ENCODE results near the gene SMARCD1.

SMARCD1 gene

GRCh38 chr12:50084775-50085614, at the start of gene SMARCD1:
TSS of gene SMARCD1 (plus strand) at chr12:50085342. CDS start at chr12:50085370, 28 bp downstream.
- in situ Hi-C loops (cut with MboI; ENCODE audit: low sequenced_read_pairs) = no loop called here

DNA sequence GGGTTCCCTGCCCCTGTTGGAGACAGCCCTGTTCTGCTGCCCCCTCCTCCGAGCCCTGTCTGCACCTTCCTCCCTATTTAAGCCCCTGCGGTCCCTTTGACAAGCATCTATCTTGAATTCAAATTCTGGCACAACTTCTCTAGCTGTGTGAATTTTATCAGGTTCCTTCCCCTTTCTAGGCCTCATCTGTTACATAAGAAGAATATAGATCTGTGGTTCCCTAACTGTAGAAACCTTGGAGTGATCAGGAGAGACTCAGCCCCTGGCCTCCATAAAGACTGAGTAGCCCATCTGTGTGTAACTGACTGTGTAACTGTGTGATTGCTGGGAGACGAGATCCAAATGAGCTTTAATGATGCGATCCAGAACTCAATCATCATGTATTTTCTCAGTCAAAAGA, 46.8 kb upstream of the SMARCD1 start:
- in situ Hi-C loops (cut with MboI; ENCODE audit: low sequenced_read_pairs) = no loop called here

- in situ Hi-C loops (cut with MboI; ENCODE audit: low sequenced_read_pairs) = no loop called here
These were observed 45.8 kb upstream of the SMARCD1 start for GRCh38 chr12:50039151-50039835.

GRCh38 chr12:50040657-50041056, 44.5 kb upstream of the SMARCD1 start:
- in situ Hi-C loops (cut with MboI; ENCODE audit: low sequenced_read_pairs) = no loop called here

- in situ Hi-C loops (cut with MboI; ENCODE audit: low sequenced_read_pairs) = no loop called here
These were observed 43.9 kb upstream of the SMARCD1 start for GRCh38 chr12:50041062-50041860.

GRCh38 chr12:50041962-50042361, 43.2 kb upstream of the SMARCD1 start:
- in situ Hi-C loops (cut with MboI; ENCODE audit: low sequenced_read_pairs) = no loop called here

GRCh38 chr12:50042693-50043092, 42.4 kb upstream of the SMARCD1 start:
- in situ Hi-C loops (cut with MboI; ENCODE audit: low sequenced_read_pairs) = no loop called here

GRCh38 chr12:50043308-50043707, 41.8 kb upstream of the SMARCD1 start:
- in situ Hi-C loops (cut with MboI; ENCODE audit: low sequenced_read_pairs) = no loop called here

- in situ Hi-C loops (cut with MboI; ENCODE audit: low sequenced_read_pairs) = no loop called here
These were observed 41.3 kb upstream of the SMARCD1 start for GRCh38 chr12:50043854-50044253.

DNA sequence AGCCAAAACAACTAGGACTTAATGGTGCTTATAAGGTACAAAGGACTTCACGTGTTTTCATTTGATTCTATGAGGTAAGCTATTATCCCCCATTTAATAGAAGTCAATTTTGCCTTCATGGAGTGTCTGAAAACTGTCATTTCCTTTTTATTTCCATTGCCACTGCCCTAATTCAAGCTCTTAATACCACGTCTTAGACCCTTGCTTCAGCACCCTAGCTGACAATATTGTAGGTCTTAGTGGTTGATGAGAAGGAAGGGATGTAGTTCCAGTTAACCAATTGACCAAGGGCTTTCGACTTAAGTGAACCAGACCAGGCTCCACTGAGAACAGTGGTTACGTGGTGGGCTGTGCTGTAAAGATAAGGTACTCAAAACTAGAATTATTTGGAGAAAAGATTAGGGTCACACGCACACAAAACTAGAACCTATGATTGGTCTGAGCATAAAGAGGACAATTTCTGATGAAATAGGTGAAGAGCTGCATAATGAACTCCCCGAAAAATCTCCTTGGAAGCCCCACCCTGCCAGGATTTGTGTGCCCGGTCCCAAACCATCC, 37.4 kb upstream of the SMARCD1 start:
- in situ Hi-C loops (cut with MboI; ENCODE audit: low sequenced_read_pairs) = no loop called here

DNA sequence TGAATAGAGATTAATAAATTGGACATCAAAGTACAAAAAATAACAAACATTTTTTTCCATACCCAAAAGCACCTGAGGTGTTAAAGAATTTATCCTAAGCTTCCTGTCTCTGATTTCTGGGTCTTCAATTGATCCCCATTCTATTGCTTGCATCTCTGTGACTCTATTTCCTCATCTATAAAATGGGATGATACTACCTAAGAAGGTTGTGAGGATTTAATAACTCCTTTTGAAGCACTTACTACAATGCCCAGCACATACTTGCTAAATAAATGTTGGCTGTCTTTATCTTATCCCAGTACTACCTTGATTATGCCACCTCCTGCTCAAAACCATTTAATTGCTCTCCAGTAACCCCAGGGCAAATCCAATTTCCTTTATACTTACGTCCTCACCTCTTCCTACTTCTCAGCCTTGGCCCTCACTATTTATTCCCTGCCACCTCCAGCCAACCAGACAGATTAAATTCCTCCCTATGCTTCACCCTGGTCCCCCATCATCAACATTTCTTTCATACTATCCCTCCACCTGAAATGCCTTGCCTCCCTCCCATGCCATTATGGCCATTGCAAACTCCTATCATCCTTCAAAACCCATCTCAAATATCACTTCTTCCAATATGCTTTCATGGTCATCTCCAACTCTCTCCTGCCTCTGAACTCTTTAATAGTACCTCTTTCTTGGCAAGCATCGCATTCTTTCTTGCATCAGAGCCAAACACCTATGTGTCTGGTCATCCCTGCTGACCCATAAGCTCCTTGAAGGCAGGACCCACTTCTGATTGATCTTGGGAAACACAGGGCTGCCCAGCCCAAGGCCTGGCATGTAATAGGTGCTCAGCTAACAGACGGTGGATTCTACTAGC, 35.7 kb upstream of the SMARCD1 start:
- in situ Hi-C loops (cut with MboI; ENCODE audit: low sequenced_read_pairs) = loop anchor here (25.0 kb wide), 1 partner anchor 87 kb away; the partner anchor contains the start of genes AQP2, AQP5 and AQP6

- in situ Hi-C loops (cut with MboI; ENCODE audit: low sequenced_read_pairs) = loop anchor here (25.0 kb wide), 1 partner anchor 88 kb away; the partner anchor contains the start of genes AQP2, AQP5 and AQP6
These were observed 35.1 kb upstream of the SMARCD1 start for GRCh38 chr12:50050119-50050385.

- in situ Hi-C loops (cut with MboI; ENCODE audit: low sequenced_read_pairs) = loop anchor here (25.0 kb wide), 1 partner anchor 88 kb away; the partner anchor contains the start of genes AQP2, AQP5 and AQP6
These were observed 34.6 kb upstream of the SMARCD1 start for GRCh38 chr12:50050410-50051098.

DNA sequence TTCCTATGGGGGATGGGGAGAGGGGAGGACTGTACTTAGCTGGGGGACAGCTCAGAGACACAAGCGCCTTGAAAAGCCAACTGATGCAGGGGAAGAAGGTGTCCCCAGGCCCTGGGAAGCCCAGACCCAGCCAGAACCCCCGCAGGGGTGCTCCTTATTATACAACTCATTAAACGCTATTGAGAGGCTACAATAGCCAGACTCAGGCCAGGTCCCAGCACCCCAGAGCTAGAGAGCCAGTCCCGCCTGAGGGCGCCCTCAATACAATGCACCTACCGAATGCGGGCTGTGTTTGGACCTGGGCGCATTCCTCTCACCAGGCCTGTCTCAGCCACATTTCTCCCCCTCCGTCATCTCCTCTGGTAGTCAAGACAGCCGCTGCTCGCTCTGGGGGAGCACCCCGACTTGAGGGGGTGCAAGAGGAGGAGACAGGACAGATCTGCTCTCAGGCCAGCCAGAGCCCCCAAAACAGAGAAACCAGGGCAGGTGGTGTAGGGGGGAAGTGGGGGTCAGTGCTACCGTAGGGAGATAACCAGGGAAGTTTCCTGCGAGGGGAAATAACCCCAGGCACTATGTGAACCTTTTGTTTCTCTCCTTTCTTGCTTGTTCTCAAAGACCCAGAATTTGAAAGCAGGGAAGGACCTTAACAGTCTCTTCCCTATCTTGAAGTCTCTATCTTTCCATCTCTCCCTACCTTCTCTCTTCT, 33.9 kb upstream of the SMARCD1 start:
- in situ Hi-C loops (cut with MboI; ENCODE audit: low sequenced_read_pairs) = loop anchor here (25.0 kb wide), 1 partner anchor 89 kb away; the partner anchor contains the start of genes AQP2, AQP5 and AQP6

- in situ Hi-C loops (cut with MboI; ENCODE audit: low sequenced_read_pairs) = loop anchor here (25.0 kb wide), 1 partner anchor 90 kb away; the partner anchor contains the start of genes AQP2, AQP5 and AQP6
These were observed 32.6 kb upstream of the SMARCD1 start for GRCh38 chr12:50052544-50052943.

DNA sequence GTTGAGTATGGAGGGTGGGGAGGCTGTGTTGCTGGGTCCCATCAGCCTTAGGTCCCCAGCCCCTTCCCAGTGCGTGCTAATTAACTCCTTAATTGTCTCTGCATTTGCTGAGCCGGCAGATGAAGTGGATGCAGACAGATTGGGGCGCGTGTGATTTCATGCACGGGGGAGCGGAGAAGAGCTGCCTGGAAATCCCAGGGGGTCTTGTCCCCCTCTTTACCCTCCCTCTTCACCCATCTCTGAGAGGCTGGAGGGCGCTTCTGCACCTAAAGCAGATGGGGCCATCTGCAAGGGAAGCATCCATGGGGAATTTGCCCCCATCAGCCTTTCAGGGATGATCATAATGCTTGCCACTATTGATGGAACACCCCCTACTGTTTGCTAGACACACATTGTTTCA, 32.2 kb upstream of the SMARCD1 start:
- in situ Hi-C loops (cut with MboI; ENCODE audit: low sequenced_read_pairs) = loop anchor here (25.0 kb wide), 1 partner anchor 91 kb away; the partner anchor contains the start of genes AQP2, AQP5 and AQP6

DNA sequence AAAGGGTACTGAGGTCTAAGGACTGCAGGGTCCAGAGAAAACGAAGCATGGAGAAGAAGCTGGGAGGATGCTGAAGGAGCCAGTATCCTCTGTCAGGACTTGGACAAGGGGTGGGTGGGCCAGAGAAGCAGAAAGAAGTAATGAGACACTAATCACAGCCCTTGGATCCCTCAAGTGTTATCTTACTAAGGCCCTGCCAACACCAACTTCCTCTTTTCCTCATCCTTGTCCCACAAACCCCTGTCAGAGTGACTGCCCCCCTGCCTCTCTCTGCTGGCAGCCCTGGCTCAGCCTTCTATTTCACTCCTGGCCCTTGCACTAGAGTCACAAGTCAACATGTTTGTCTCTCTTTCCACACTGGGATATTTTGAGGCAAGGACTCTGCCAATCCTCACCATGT, 31.6 kb upstream of the SMARCD1 start:
- in situ Hi-C loops (cut with MboI; ENCODE audit: low sequenced_read_pairs) = loop anchor here (25.0 kb wide), 1 partner anchor 91 kb away; the partner anchor contains the start of genes AQP2, AQP5 and AQP6
